Endothelial cell of umbilical vein (primary cell): ENCODE measurements around the gene HDAC11. TPM values are rescaled to one million over a fixed set of nuclear protein-coding genes. Genes with fewer than 3 reads are reported as not detected.
A peak's percentile ranks its signal among the peaks of the same experiment; 100 is the strongest.

Experiments used
- BruUV-seq: library from RNA; stranded (reverse); fragments of 400-500 nt; replicated peaks from 2 replicates; lab custom pipeline; 2021; lab: Mats Ljungman, UMichigan
- CTCF ChIA-PET: fragments of 300-600, 350-600 bp; sonication (Branson Sonifier 250); formaldehyde crosslinking; loops from one replicate; lab custom pipeline; 2021; ENCODE audit warnings: antibody characterized with exemption, inconsistent platforms; lab: Charles Lee
- POLR2A ChIA-PET: fragments of 300-600, 350-600 bp; sonication (Branson Sonifier 250); formaldehyde crosslinking; loops from one replicate; lab custom pipeline; 2021; ENCODE audit warnings: antibody characterized with exemption, inconsistent platforms; lab: Charles Lee
- DNase-seq: peaks from one replicate; pipeline ENCODE4 v3.0.0-alpha.2; 2011; ENCODE audit warnings: low read depth, low spot score
- FAIRE-seq: peaks from 2 replicates; lab custom pipeline; 2011; peaks lifted over from hg19 to GRCh38; lab: Jason Lieb, UNC
- H2AFZ ChIP-seq: 2 replicates; pipeline ENCODE4 v1.6.0; 2012; ENCODE audit warnings: low read depth, low read length, control low read depth, inconsistent platforms
- H3K27ac ChIP-seq: 2 replicates; pipeline ENCODE4 v1.5.1; 2011; ENCODE audit warnings: low read depth, mild to moderate bottlenecking, control low read depth, low read length, moderate library complexity; ENCODE audit not compliant: insufficient read depth
- H3K27me3 ChIP-seq, 2 experiments: 2 replicates each; pipeline versions ENCODE4 v1.6.0 to v1.6.1; 2011; ENCODE audit warnings: low read length in 2 of 2, mixed read lengths in 1 of 2; ENCODE audit not compliant: control insufficient read depth in 2 of 2, insufficient read depth in 2 of 2
- H3K36me3 ChIP-seq, 2 experiments: 2 replicates in 1 of 2; 3 replicates in 1 of 2; pipeline ENCODE4 v1.5.1; 2011; ENCODE audit warnings: low read length in 2 of 2, mild to moderate bottlenecking in 1 of 2, moderate library complexity in 1 of 2; ENCODE audit not compliant: control insufficient read depth in 2 of 2, insufficient read depth in 2 of 2; ENCODE audit errors: extremely low read depth in 1 of 2
- H3K4me1 ChIP-seq: 3 replicates; pipeline ENCODE4 v1.5.1; 2011; ENCODE audit warnings: mild to moderate bottlenecking, low read length; ENCODE audit not compliant: control insufficient read depth, insufficient read depth; ENCODE audit errors: extremely low read depth
- H3K4me2 ChIP-seq: 2 replicates; pipeline ENCODE4 v1.6.1; 2011; ENCODE audit warnings: low read length, control low read depth, mixed read lengths; ENCODE audit not compliant: insufficient read depth
- H3K4me3 ChIP-seq, 3 experiments: fragments of 200-600 bp in 1 of 3; sonication (generic), shearing (Covaris generic) in 1 of 3; replicated peaks in 1 of 3; 2 replicates each; pipeline ENCODE4 v1.5.1; 2011 to 2016; ENCODE audit warnings: control low read depth in 3 of 3, low read length in 3 of 3, mild to moderate bottlenecking in 2 of 3, inconsistent platforms in 1 of 3, low read depth in 1 of 3, moderate library complexity in 1 of 3; ENCODE audit not compliant: insufficient read depth in 1 of 3
- H3K79me2 ChIP-seq: 2 replicates; pipeline ENCODE4 v1.6.0; 2012; ENCODE audit warnings: low read length, inconsistent platforms; ENCODE audit not compliant: control insufficient read depth, insufficient read depth
- H3K9ac ChIP-seq: replicated peaks from 2 replicates; pipeline ENCODE3; 2011; ENCODE audit warnings: low read length, control low read depth; ENCODE audit not compliant: insufficient read depth; ENCODE audit errors: extremely low read depth
- H3K9me1 ChIP-seq: replicated peaks from 3 replicates; pipeline ENCODE4 v1.6.0; 2011; ENCODE audit warnings: mild to moderate bottlenecking, low read length; ENCODE audit not compliant: control insufficient read depth, insufficient read depth; ENCODE audit errors: extremely low read depth
- H3K9me3 ChIP-seq: replicated peaks from 2 replicates; pipeline ENCODE4 v1.5.1; 2012; ENCODE audit warnings: low read length, inconsistent platforms; ENCODE audit not compliant: control insufficient read depth, insufficient read depth
- H4K20me1 ChIP-seq: replicated peaks from 2 replicates; pipeline ENCODE3; 2011; ENCODE audit warnings: mild to moderate bottlenecking, low read length; ENCODE audit not compliant: control insufficient read depth, insufficient read depth; ENCODE audit errors: extremely low read depth
- EZH2 ChIP-seq: IDR thresholded peaks from 2 replicates; pipeline ENCODE4 v1.6.1; 2012; ENCODE audit warnings: borderline replicate concordance, low read depth, mild to moderate bottlenecking, moderate library complexity, low read length, inconsistent platforms; ENCODE audit not compliant: severe bottlenecking
- FOS ChIP-seq: IDR thresholded peaks from 2 replicates; pipeline ENCODE4 v1.6.1; 2011; ENCODE audit warnings: mild to moderate bottlenecking, low read length, moderate library complexity, borderline replicate concordance; ENCODE audit not compliant: insufficient read depth
- GATA2 ChIP-seq: IDR thresholded peaks from 2 replicates; pipeline ENCODE4 v1.7.0; 2011; ENCODE audit warnings: low read depth, mild to moderate bottlenecking, moderate library complexity, mixed read lengths, low read length; ENCODE audit not compliant: insufficient read length, insufficient read depth
- JUN ChIP-seq: IDR thresholded peaks from 2 replicates; pipeline ENCODE4 v1.6.1; 2011; ENCODE audit warnings: borderline replicate concordance, low read depth; ENCODE audit not compliant: insufficient read length, insufficient read depth
- MYC ChIP-seq: IDR thresholded peaks from one replicate; pipeline ENCODE4 v1.6.1; 2011; ENCODE audit warnings: mild to moderate bottlenecking, low read depth, low read length
- POLR2A ChIP-seq: IDR thresholded peaks from 2 replicates; pipeline ENCODE4 v1.6.1; 2012; ENCODE audit warnings: low read depth, mild to moderate bottlenecking, control low read depth, low read length
- dilution Hi-C: fragments of 300-500 bp; cut with MboI; formaldehyde crosslinking; loops from one replicate; pipeline ENCODE4 v1.15.0; 2019; ENCODE audit warnings: low sequenced_read_pairs; ENCODE audit not compliant: extremely low pct_ligation_motif_present
- intact Hi-C: fragments of 100-400 bp; cut with micrococcal nuclease; formaldehyde crosslinking; loops from one replicate; pipeline ENCODE4 v1.10.0; 2022
- polyA plus RNA-seq, 4 experiments: library from polyadenylated mRNA; depleted of rRNA in 3 of 4; stranded (reverse) in 3 of 4; unstranded in 1 of 4; fragments of >200 nt; gene quantifications; 2 replicates each; pipeline versions ENCODE4 v1.2.1 to v1.2.3, GENCODE V29; 2011 to 2012; ENCODE audit warnings: missing spikeins in 1 of 4
- total RNA-seq: library from RNA; stranded (reverse); gene quantifications from 2 replicates; pipeline ENCODE4 v1.2.3, GENCODE V29; 2021
- TF ChIP-seq, protein P1 (sequence below), 2 donors: IDR thresholded peaks; 1 replicate in 1 of 2; 2 replicates in 1 of 2; pipeline ENCODE4 v1.5.1; 2011; ENCODE audit warnings: low read length in 2 of 2, mild to moderate bottlenecking in 2 of 2, moderate library complexity in 2 of 2, control low read depth in 1 of 2, inconsistent platforms in 1 of 2, low read depth in 1 of 2; ENCODE audit not compliant: insufficient read depth in 1 of 2; ENCODE audit errors: extremely low read depth in 1 of 2
- TF ChIP-seq, protein P2 (sequence below): IDR thresholded peaks from 2 replicates; pipeline ENCODE4 v1.6.1; 2011; ENCODE audit not compliant: insufficient read depth, insufficient read length

Gene HDAC11
- total and polyA plus RNA-seq, 2 donors (not counting 3 experiments of a cell fraction or from before 2014, with no cell fraction given), result 6.8 to 8.8 TPM

GRCh38 chr3:13494463-13495350 is 14.6 kb downstream of the HDAC11 start:
- no peak overlapping the region for H3K9ac ChIP-seq
- no peak for TF ChIP-seq GATA2
- TF ChIP-seq, protein P1, sequence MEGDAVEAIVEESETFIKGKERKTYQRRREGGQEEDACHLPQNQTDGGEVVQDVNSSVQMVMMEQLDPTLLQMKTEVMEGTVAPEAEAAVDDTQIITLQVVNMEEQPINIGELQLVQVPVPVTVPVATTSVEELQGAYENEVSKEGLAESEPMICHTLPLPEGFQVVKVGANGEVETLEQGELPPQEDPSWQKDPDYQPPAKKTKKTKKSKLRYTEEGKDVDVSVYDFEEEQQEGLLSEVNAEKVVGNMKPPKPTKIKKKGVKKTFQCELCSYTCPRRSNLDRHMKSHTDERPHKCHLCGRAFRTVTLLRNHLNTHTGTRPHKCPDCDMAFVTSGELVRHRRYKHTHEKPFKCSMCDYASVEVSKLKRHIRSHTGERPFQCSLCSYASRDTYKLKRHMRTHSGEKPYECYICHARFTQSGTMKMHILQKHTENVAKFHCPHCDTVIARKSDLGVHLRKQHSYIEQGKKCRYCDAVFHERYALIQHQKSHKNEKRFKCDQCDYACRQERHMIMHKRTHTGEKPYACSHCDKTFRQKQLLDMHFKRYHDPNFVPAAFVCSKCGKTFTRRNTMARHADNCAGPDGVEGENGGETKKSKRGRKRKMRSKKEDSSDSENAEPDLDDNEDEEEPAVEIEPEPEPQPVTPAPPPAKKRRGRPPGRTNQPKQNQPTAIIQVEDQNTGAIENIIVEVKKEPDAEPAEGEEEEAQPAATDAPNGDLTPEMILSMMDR (IDR thresholded peaks at IDR 0.05; ENCODE audit: extremely low read depth in 1 of 2, insufficient read depth in 1 of 2, low read depth in 1 of 2, low read length in 2 of 2), result peak; percentile 50 to 80
- H3K9me1 ChIP-seq, result no peaks in the 10 kb centered on the region
- DNase-seq (no peak), FAIRE-seq (no peak)
- ChIA-PET CTCF (interaction anchor here (0.6 to 10.7 kb wide), 17 partner anchors 11 to 403 kb away, joined by 3 to 746 read pairs (median 5); partner anchors contain the start of gene HDAC11), POLR2A (no interaction called here)
- no peak overlapping the region for H3K27ac ChIP-seq
- H3K36me3 ChIP-seq, result no peaks in the 10 kb centered on the region
- no TSS peak for BruUV-seq
- intact Hi-C loops (no loop called here), dilution Hi-C loops (no loop called here)
- no peak overlapping the region for H3K4me3 ChIP-seq
- no peaks in the 10 kb centered on the region for H3K9me3 ChIP-seq
- no peaks in the 10 kb centered on the region for H3K27me3 ChIP-seq
- H3K4me2 ChIP-seq, result no peak overlapping the region
- no peaks in the 10 kb centered on the region for H3K4me1 ChIP-seq
- H2AFZ ChIP-seq, result no peak overlapping the region
- H3K79me2 ChIP-seq, result no peaks in the 10 kb centered on the region
- no peaks in the 10 kb centered on the region for H4K20me1 ChIP-seq

GRCh38 chr3:13495351-13495813 is 15.3 kb downstream of the HDAC11 start:
- FAIRE-seq, result no peak
- intact Hi-C loops, result no loop called here

More at GRCh38 chr3:13495351-13495813, 15.3 kb downstream of the HDAC11 start:
- TF ChIP-seq POLR2A (no peak), FOS (no peak), GATA2 (no peak), JUN (no peak), MYC (no peak), EZH2 (no peak)
- TF ChIP-seq, protein P2, sequence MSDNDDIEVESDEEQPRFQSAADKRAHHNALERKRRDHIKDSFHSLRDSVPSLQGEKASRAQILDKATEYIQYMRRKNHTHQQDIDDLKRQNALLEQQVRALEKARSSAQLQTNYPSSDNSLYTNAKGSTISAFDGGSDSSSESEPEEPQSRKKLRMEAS, result no peak
- TF ChIP-seq, protein P1 (IDR thresholded peaks at IDR 0.05; ENCODE audit: extremely low read depth in 1 of 2, insufficient read depth in 1 of 2, low read depth in 1 of 2, low read length in 2 of 2), result no peak
- dilution Hi-C loops, result no loop called here
- H3K4me1 ChIP-seq, result no peaks in the 10 kb centered on the region
- no peak overlapping the region for H3K4me3 ChIP-seq
- no peak for DNase-seq
- no TSS peak for BruUV-seq
- H3K27ac ChIP-seq, result no peak overlapping the region
- H3K27me3 ChIP-seq, result no peaks in the 10 kb centered on the region
- no peaks in the 10 kb centered on the region for H3K9me3 ChIP-seq
- H4K20me1 ChIP-seq, result no peaks in the 10 kb centered on the region
- no peak overlapping the region for H3K4me2 ChIP-seq
- ChIA-PET POLR2A (no interaction called here), CTCF (interaction anchor here (1.0 to 10.7 kb wide), 14 partner anchors 8 to 403 kb away, joined by 3 to 746 read pairs (median 7); partner anchors contain the start of gene HDAC11)
- no peak overlapping the region for H3K9ac ChIP-seq
- H2AFZ ChIP-seq, result no peak overlapping the region
- H3K36me3 ChIP-seq, result no peaks in the 10 kb centered on the region
- H3K9me1 ChIP-seq, result no peaks in the 10 kb centered on the region
- H3K79me2 ChIP-seq, result no peaks in the 10 kb centered on the region
